WTC11 (cell line): ENCODE data around the gene TBKBP1. TPM values are rescaled to one million over a fixed set of nuclear protein-coding genes. Genes with fewer than 3 reads are reported as not detected.

Experiments
- ATAC-seq: fragments of 200-7000 bp; cut with Tn5 transposase; 2 replicates; pipeline ENCODE4 v1.10.0; 2021; ENCODE audit warnings: mild to moderate bottlenecking, moderate library complexity
- CTCF ChIA-PET: fragments of 300-600 bp; sonication (Branson Sonifier 250); formaldehyde crosslinking; loops from one replicate; lab custom pipeline; 2021; ENCODE audit warnings: antibody characterized with exemption; lab: Charles Lee
- POLR2A ChIA-PET: fragments of 350-600 bp; sonication (Branson Sonifier 250); formaldehyde crosslinking; loops from one replicate; lab custom pipeline; 2021; ENCODE audit warnings: antibody characterized with exemption; lab: Charles Lee
- DNase-seq: peaks from one replicate; pipeline ENCODE4 v3.0.0; 2021; ENCODE audit warnings: low spot score
- H3K27ac Mint-ChIP-seq: 2 replicates; pipeline ENCODE4 v1.8.0; 2021; ENCODE audit warnings: mixed read lengths
- H3K27me3 Mint-ChIP-seq: 2 replicates; pipeline ENCODE4 v1.8.0; 2021; ENCODE audit warnings: low read depth, mild to moderate bottlenecking, moderate library complexity, mixed read lengths
- H3K36me3 Mint-ChIP-seq: 2 replicates; pipeline ENCODE4 v1.8.0; 2021; ENCODE audit warnings: mixed read lengths
- H3K4me1 Mint-ChIP-seq: 2 replicates; pipeline ENCODE4 v1.8.0; 2022; ENCODE audit warnings: mixed read lengths
- H3K4me3 Mint-ChIP-seq: 2 replicates; pipeline ENCODE4 v1.8.0; 2021; ENCODE audit warnings: mild to moderate bottlenecking, moderate library complexity, mixed read lengths
- H3K9me3 Mint-ChIP-seq: 2 replicates; pipeline ENCODE4 v1.8.0; 2021; ENCODE audit warnings: mixed read lengths
- AR ChIP-seq: fragments of 250-450 bp; sonication (Bioruptor Pico); IDR thresholded peaks from 2 replicates; pipeline ENCODE4 v1.9.0; 2021; ENCODE audit warnings: mild to moderate bottlenecking
- ATF6 ChIP-seq: sonication (generic); formaldehyde crosslinking; IDR thresholded peaks from 2 replicates; pipeline ENCODE4 v1.8.1; 2023; ENCODE audit warnings: mild to moderate bottlenecking, missing genetic modification reagents
- CBFB ChIP-seq: sonication (generic); formaldehyde crosslinking; IDR thresholded peaks from 2 replicates; pipeline ENCODE4 v1.8.1; 2022; ENCODE audit warnings: mild to moderate bottlenecking, low read depth, missing genetic modification reagents
- CDX4 ChIP-seq: fragments of 250-450 bp; sonication (Bioruptor Pico); IDR thresholded peaks from 2 replicates; pipeline ENCODE4 v1.9.0; 2021; ENCODE audit warnings: moderate library complexity, mild to moderate bottlenecking, inconsistent platforms, borderline replicate concordance
- CREM ChIP-seq: sonication (generic); formaldehyde crosslinking; IDR thresholded peaks from 2 replicates; pipeline ENCODE4 v1.8.1; 2022; ENCODE audit warnings: mild to moderate bottlenecking, missing genetic modification reagents, moderate library complexity
- CTCF ChIP-seq: fragments of 200-600 bp; IDR thresholded peaks from 2 replicates; pipeline ENCODE4 v1.8.0; 2022; ENCODE audit warnings: antibody characterized with exemption
- ETV6 ChIP-seq: sonication (generic); formaldehyde crosslinking; IDR thresholded peaks from 2 replicates; pipeline ENCODE4 v1.8.1; 2022; ENCODE audit warnings: mild to moderate bottlenecking, missing genetic modification reagents
- FOXK1 ChIP-seq: sonication (generic); formaldehyde crosslinking; IDR thresholded peaks from 2 replicates; pipeline ENCODE4 v1.8.0; 2022; ENCODE audit warnings: mild to moderate bottlenecking, moderate library complexity, missing genetic modification reagents
- GTF2I ChIP-seq: fragments of 250-450 bp; sonication (Bioruptor Pico); conservative IDR thresholded peaks from 2 replicates; pipeline ENCODE4 v1.4.0; 2021; ENCODE audit warnings: mild to moderate bottlenecking
- NFE2L1 ChIP-seq: sonication (generic); formaldehyde crosslinking; IDR thresholded peaks from 2 replicates; pipeline ENCODE4 v1.8.1; 2023; ENCODE audit warnings: missing genetic modification reagents
- OVOL2 ChIP-seq: fragments of 250-450 bp; sonication (Bioruptor Pico); IDR thresholded peaks from 2 replicates; pipeline ENCODE4 v1.9.0; 2021; ENCODE audit warnings: mild to moderate bottlenecking, borderline replicate concordance
- PRRX2 ChIP-seq: fragments of 250-450 bp; sonication (Bioruptor Pico); IDR thresholded peaks from 2 replicates; pipeline ENCODE4 v1.8.0; 2021; ENCODE audit warnings: mild to moderate bottlenecking
- SP1 ChIP-seq: sonication (generic); formaldehyde crosslinking; conservative IDR thresholded peaks from 2 replicates; pipeline ENCODE4 v1.8.1; 2022; ENCODE audit warnings: missing genetic modification reagents
- TEAD4 ChIP-seq: sonication (generic); formaldehyde crosslinking; IDR thresholded peaks from 2 replicates; pipeline ENCODE4 v1.8.0; 2022; ENCODE audit warnings: mild to moderate bottlenecking, missing genetic modification reagents
- ZNF121 ChIP-seq: sonication (generic); formaldehyde crosslinking; IDR thresholded peaks from 2 replicates; pipeline ENCODE4 v1.8.0; 2023; ENCODE audit warnings: missing genetic modification reagents
- ZNF425 ChIP-seq: fragments of 250-450 bp; sonication (Bioruptor Pico); conservative IDR thresholded peaks from 2 replicates; pipeline ENCODE4 v1.9.0; 2021; ENCODE audit warnings: mild to moderate bottlenecking
- ZNF671 ChIP-seq: fragments of 250-450 bp; sonication (Bioruptor Pico); IDR thresholded peaks from 2 replicates; pipeline ENCODE4 v1.8.0; 2021; ENCODE audit warnings: mild to moderate bottlenecking
- total RNA-seq: library from RNA; stranded (reverse); gene quantifications from 3 replicates; pipeline ENCODE4 v1.2.3, GENCODE V29; 2021
- TF ChIP-seq, protein P1 (sequence below): sonication (generic); formaldehyde crosslinking; IDR thresholded peaks from 2 replicates; pipeline ENCODE4 v1.8.0; 2022; ENCODE audit warnings: missing genetic modification reagents
- TF ChIP-seq, protein P2 (sequence below): sonication (generic); formaldehyde crosslinking; IDR thresholded peaks from 2 replicates; pipeline ENCODE4 v1.8.1; 2023; ENCODE audit warnings: mild to moderate bottlenecking, missing genetic modification reagents, moderate library complexity
- TF ChIP-seq, protein P3 (sequence below): sonication (generic); formaldehyde crosslinking; IDR thresholded peaks from 2 replicates; pipeline ENCODE4 v1.8.1; 2022; ENCODE audit warnings: mild to moderate bottlenecking, missing genetic modification reagents, moderate library complexity, borderline replicate concordance

Gene TBKBP1
- total RNA-seq, 1 experiment from 2014 or later, result 17.4 TPM

DNA sequence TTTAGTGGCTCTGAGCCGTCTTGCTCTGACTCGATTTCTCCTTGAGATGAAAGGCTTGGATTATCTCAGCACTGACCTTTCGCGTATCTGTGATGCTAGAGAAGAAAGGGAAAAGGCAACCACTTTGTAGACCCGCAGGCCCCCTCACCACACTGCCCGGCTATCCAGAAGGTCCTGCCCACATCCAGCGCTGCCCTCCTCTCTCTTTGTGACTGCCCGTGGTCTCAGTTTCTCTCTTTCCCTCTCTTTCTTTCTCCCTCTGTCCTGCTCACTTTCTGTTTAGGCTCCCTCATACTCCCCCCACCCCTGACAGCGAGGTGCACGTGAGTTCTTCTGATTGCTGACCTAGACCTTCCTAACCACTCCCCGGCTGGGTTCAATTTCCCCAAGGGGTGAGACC, 26.2 kb downstream of the TBKBP1 start:
- ChIA-PET POLR2A (no interaction called here), CTCF (interaction anchor here (3.7 kb wide), 1 partner anchor 12 kb away, joined by 17 read pairs; no protein-coding TSS in a partner anchor)
- peaks cover 14% of the 10 kb centered on the region for H3K4me1 Mint-ChIP-seq
- ATAC-seq (no peak), DNase-seq (no peak)
- peaks cover 65% of the 10 kb centered on the region for H3K27me3 Mint-ChIP-seq
- no peak overlapping the region; the same call in 1 of the 2 replicates for H3K4me3 Mint-ChIP-seq
- no peaks in the 10 kb centered on the region for H3K36me3 Mint-ChIP-seq
- H3K9me3 Mint-ChIP-seq, result no peaks in the 10 kb centered on the region
- H3K27ac Mint-ChIP-seq, result no peak overlapping the region
- TF ChIP-seq GTF2I, result no peak
- TF ChIP-seq PRRX2 (CRISPR knock-in tag), result no peak
- TF ChIP-seq, protein P1, sequence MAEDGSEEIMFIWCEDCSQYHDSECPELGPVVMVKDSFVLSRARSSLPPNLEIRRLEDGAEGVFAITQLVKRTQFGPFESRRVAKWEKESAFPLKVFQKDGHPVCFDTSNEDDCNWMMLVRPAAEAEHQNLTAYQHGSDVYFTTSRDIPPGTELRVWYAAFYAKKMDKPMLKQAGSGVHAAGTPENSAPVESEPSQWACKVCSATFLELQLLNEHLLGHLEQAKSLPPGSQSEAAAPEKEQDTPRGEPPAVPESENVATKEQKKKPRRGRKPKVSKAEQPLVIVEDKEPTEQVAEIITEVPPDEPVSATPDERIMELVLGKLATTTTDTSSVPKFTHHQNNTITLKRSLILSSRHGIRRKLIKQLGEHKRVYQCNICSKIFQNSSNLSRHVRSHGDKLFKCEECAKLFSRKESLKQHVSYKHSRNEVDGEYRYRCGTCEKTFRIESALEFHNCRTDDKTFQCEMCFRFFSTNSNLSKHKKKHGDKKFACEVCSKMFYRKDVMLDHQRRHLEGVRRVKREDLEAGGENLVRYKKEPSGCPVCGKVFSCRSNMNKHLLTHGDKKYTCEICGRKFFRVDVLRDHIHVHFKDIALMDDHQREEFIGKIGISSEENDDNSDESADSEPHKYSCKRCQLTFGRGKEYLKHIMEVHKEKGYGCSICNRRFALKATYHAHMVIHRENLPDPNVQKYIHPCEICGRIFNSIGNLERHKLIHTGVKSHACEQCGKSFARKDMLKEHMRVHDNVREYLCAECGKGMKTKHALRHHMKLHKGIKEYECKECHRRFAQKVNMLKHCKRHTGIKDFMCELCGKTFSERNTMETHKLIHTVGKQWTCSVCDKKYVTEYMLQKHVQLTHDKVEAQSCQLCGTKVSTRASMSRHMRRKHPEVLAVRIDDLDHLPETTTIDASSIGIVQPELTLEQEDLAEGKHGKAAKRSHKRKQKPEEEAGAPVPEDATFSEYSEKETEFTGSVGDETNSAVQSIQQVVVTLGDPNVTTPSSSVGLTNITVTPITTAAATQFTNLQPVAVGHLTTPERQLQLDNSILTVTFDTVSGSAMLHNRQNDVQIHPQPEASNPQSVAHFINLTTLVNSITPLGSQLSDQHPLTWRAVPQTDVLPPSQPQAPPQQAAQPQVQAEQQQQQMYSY, result no peak
- no peak for TF ChIP-seq CREM (CRISPR knock-in tag)
- no peak for TF ChIP-seq ZNF425 (CRISPR knock-in tag)
- TF ChIP-seq AR, result no peak
- TF ChIP-seq ZNF121 (CRISPR knock-in tag), result no peak
- TF ChIP-seq, protein P2, sequence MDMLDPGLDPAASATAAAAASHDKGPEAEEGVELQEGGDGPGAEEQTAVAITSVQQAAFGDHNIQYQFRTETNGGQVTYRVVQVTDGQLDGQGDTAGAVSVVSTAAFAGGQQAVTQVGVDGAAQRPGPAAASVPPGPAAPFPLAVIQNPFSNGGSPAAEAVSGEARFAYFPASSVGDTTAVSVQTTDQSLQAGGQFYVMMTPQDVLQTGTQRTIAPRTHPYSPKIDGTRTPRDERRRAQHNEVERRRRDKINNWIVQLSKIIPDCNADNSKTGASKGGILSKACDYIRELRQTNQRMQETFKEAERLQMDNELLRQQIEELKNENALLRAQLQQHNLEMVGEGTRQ (CRISPR knock-in tag), result no peak
- no peak for TF ChIP-seq CTCF
- TF ChIP-seq FOXK1 (CRISPR knock-in tag), result no peak
- no peak for TF ChIP-seq ZNF671 (CRISPR knock-in tag)
- TF ChIP-seq CDX4 (CRISPR knock-in tag), result no peak
- TF ChIP-seq, protein P3, sequence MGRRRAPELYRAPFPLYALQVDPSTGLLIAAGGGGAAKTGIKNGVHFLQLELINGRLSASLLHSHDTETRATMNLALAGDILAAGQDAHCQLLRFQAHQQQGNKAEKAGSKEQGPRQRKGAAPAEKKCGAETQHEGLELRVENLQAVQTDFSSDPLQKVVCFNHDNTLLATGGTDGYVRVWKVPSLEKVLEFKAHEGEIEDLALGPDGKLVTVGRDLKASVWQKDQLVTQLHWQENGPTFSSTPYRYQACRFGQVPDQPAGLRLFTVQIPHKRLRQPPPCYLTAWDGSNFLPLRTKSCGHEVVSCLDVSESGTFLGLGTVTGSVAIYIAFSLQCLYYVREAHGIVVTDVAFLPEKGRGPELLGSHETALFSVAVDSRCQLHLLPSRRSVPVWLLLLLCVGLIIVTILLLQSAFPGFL (CRISPR knock-in tag), result no peak
- no peak for TF ChIP-seq CBFB (CRISPR knock-in tag)
- no peak for TF ChIP-seq TEAD4 (CRISPR knock-in tag)
- no peak for TF ChIP-seq SP1 (CRISPR knock-in tag)
- TF ChIP-seq ATF6 (CRISPR knock-in tag), result no peak
- no peak for TF ChIP-seq NFE2L1 (CRISPR knock-in tag)
- no peak for TF ChIP-seq ETV6 (CRISPR knock-in tag)
- no peak for TF ChIP-seq OVOL2 (CRISPR knock-in tag)
- TF ChIP-seq, all 79 proteins: peak for 0
